Hepatic stellate cell (primary cell): Measurements from ENCODE around the gene SLC6A4.
"Not testable (repeated sequence)": the region's sequence is repeated elsewhere in the genome, so short reads cannot be mapped to it uniquely, and the experiment has no call there.

Experiments
- DNase-seq: peaks from one replicate; pipeline ENCODE4 v3.0.0; 2011; ENCODE audit warnings: low spot score

SLC6A4 gene

GRCh38 chr17:30219315-30219714 is 16.2 kb downstream of the SLC6A4 start:
- no peak for DNase-seq

DNA sequence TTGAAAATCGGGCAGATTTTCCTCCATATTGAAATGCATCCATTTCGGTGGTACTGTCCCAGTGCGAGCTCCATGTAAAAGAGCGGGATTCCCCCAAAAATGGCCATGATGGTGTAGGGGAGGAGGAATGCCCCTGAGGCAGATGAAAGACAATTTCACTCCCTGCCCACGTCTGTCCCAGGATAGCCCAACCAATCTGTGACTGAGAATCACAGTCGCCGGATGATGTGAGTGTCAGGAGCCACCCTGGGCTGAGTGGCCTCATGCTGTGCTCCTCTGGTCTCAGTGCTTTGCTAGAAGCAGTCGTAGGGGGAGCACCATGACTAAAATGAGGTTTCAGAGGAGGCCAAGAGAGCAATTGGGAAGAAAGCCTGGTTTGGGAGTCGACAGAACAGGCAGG is 16.7 kb downstream of the SLC6A4 start:
- DNase-seq, result no peak

GRCh38 chr17:30217746-30218245 is 17.7 kb downstream of the SLC6A4 start:
- no peak for DNase-seq

- no peak for DNase-seq
Observed at GRCh38 chr17:30217054-30217453, 18.4 kb downstream of the SLC6A4 start.

DNA sequence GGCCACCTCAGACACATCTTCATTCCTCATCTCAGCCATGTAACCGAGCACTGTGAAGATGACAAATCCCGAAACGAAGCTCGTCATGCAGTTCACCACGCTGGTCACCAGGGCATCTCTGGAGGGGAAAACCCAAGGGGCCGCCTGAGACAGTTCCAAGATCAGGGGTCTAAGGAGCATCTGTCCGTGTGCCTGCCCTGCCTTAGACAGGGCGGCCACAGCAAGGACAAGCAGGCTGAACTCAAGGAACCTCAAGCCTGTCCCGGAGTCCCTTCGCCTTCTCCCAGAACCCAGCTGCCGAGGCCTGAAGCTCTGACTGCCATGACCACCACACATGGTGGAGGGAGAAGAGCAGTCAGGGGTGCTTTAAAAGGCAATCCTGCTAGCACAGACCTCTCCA is 22.7 kb downstream of the SLC6A4 start:
- DNase-seq, result no peak

- DNase-seq, result no peak
Observed at GRCh38 chr17:30211371-30211770, 24.1 kb downstream of the SLC6A4 start.

DNA sequence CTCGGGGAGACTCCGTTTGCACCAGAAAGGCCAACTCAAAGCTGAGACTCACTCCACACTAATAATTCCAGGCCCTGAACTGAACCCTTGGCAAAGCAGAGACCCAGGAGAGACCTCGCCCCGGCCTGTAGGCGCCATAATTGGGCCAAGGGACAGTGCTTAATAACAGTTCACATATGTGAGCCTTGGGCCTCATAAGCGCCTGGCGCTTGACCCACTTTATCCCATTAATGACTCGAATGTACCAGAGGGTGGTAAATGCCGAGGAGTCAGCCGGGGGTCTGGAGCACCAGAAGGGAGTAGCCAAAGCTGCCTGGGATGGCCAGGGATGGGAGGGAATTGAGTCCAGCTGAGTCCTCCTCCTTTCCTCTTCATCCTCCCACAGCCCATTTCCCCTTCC is 24.6 kb downstream of the SLC6A4 start:
- no peak for DNase-seq

DNA sequence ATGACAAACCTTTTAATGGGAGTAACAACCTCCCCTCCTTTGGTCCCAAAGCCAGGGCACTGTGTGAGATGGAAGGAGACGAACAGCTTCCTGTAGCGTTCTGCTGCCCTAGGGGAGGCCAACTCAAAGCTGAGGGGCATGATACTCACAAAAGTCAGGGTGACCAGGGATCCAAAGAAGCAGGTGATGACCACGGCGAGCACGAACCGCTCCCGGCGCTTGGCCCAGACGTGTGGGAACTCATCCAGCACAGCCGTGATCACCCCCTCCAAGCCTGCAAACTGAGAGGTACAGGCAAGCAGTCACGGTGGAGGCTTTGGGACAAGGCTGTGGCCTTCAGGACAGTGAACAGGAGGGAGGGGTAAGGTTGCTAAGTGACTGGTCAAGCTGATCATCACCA is 25.1 kb downstream of the SLC6A4 start:
- no peak for DNase-seq

DNA sequence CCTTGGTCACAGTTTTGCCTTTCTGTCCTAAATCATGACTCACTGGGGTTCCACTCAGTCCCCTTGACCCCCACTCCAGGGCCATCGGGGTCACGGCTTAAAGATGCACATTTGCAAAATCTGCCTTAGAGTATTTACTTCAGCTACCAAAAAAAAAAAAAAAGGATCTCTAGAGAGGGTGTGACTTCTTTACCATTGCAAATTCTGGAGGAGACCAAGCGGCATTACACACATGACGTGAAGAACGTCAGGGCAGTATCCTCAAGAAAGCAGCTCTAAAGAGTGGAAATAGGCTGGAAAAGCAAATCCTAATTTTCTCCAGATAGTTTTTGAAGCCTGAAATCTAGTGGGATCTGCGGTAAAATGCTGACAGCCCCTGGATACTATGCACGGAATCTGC is 25.6 kb downstream of the SLC6A4 start:
- no peak for DNase-seq

- no peak for DNase-seq
Observed at GRCh38 chr17:30208214-30208613, 27.3 kb downstream of the SLC6A4 start.

DNA sequence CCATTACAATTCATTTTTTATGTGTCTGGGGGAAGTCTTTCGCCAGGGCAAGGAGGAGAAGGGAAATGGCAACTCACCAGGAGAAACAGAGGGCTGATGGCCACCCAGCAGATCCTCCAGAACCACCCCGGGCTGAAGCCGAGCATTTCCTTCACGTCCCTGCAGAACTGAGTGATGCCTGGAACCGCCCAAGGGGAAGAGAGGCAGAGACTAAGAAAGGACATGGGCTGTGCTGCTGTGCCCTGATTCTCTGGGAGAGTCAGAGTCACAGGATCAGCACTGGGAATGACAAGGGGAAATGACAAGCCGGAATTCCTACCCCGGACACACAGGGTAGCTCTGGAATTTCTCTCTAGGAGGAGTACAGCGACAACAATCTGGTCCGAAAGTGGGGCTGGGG is 27.8 kb downstream of the SLC6A4 start:
- DNase-seq, result no peak

GRCh38 chr17:30203471-30203981 is 32.0 kb downstream of the SLC6A4 start:
- no peak for DNase-seq

DNA sequence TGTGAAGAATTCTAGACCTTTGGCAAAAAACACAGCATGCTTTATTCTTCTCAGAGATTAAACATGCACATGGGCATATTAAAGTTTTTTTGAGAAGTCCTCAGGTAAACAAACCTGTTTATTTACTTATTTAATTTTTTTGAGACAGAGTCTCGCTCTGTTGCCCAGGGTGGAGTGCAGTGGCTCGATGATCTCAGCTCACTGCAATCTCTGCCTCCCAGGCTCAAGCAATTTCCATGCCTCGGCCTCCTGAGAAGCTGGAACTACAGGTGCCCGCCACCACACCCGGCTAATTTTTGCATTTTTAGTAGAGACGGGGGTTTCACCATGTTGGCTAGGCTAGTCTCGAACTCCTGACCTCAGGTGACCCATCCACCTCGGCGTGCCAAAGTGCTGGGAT is 34.8 kb downstream of the SLC6A4 start:
- not testable (repeated sequence) for DNase-seq

DNA sequence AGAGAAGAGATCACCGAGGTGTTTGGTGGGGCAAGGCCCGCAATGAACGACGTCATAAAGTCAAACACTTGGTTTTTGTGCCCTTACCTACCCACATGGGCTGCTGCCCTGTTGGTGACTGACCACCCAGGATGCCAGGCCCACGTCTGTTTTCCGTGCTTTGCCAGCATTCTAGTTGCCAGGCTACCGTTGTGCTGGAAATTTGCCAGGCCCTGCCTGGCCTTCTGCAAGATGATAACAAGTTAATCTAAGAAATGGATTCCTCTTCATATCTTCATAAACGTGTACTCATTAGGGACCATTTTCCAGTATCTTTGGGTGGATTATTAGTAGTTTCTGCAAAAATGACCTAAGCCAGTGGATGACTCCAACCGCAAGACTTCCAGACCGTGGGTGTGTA is 35.4 kb downstream of the SLC6A4 start:
- no peak for DNase-seq

DNA sequence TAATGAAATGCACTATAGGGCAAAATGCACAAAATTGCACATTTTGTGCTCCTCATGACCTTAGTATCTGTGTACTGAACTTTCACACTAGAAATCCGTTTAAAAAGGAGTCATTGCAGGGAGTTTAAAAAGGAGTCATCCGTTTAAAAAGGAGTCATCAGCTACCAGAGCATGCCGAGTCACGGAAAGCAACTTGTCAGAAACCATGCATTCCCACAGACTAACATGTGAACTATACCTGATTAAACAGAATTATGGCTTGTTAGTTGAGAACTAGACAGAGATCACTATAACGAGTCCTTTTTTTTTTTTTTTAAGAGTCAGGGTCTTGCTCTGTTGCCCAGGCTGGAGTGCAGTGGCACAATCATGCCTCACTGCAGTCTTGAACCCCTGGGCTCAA is 35.9 kb downstream of the SLC6A4 start:
- DNase-seq, result no peak

DNA sequence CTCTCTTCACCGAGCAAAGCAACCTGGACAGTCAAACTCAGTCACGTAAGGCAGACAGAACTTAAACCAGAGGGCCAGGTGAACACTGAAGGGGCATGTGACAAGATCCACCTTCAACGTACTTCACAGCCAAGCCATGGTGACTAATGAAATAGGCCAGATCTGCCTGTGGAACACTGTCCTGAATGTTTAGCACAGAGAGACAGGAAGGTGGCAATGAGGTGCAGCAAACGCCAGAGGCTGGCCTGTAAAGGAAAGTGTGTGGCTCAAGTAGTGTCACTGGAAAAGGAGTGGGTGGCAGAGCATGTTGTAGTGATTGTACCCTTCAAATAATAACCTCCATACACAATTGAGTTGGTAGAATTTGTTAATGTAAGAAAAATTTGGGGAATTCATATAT is 38.1 kb downstream of the SLC6A4 start:
- DNase-seq, result no peak

DNA sequence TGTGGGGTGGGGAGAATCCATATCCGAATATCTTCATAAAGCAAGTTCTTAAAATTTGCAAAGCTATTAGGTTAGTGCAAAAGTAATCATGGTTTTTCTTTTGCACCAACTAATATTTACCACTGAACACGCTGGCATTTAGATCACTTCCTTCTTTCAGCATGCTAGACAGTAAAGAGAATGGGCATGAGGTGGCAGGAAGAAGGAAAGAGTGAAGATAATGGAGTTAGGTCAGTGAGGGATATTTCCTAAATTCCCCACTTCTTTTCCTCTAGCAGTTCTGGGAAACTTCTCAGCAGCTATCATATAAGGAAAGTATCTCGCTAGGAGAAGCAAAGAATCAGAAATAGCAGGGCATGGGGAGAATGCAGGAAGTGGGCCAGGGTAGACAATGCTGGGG is 39.0 kb downstream of the SLC6A4 start:
- no peak for DNase-seq

GRCh38 chr17:30191072-30191471 is 44.4 kb downstream of the SLC6A4 start:
- DNase-seq, result no peak

GRCh38 chr17:30188211-30188939 is 47.1 kb downstream of the SLC6A4 start:
- DNase-seq, result no peak

- no peak for DNase-seq
Observed at GRCh38 chr17:30187573-30187972, 47.9 kb downstream of the SLC6A4 start.

DNA sequence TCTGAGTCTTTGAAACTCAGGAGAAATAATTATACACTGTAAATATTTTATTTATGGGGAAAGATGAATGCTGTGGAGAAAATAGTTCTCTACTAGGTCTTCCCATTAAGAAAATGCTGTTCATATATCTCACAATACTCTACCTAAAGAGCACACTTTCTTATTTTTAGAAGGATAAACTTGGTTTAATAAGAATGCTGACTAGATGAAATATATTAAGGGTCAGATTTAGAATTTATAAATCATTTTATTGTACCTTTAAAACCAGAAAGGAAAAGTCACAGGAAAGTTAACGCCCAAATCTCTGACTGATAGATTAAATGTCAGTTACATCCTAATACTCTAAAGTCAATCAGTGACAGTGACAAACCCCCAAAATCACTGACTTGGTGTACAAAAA is 48.7 kb downstream of the SLC6A4 start:
- DNase-seq, result no peak

GRCh38 chr17:30176855-30177254 is 58.6 kb downstream of the SLC6A4 start:
- DNase-seq, result no peak

GRCh38 chr17:30174556-30174955 is 60.9 kb downstream of the SLC6A4 start:
- DNase-seq, result no peak

GRCh38 chr17:30173649-30174048 is 61.8 kb downstream of the SLC6A4 start:
- no peak for DNase-seq
